Muscle layer of colon (tissue), 2 donors: ENCODE results near the gene OR2A5.
"Not testable (repeated sequence)": the region's sequence is repeated elsewhere in the genome, so short reads cannot be mapped to it uniquely, and the experiment has no call there.

Experiments used
- H3K27ac ChIP-seq: one replicate; pipeline ENCODE4 v1.7.0; 2013; ENCODE audit warnings: low read depth, mild to moderate bottlenecking, low read length, moderate library complexity
- H3K27me3 ChIP-seq, 2 donors: one replicate each; pipeline ENCODE4 v1.7.0; 2013; ENCODE audit warnings: low read length in 2 of 2, mild to moderate bottlenecking in 2 of 2; ENCODE audit not compliant: insufficient read depth in 2 of 2, control insufficient read depth in 1 of 2
- H3K36me3 ChIP-seq: one replicate; pipeline ENCODE4 v1.7.0; 2013; ENCODE audit warnings: mild to moderate bottlenecking, low read length; ENCODE audit not compliant: insufficient read depth
- H3K4me1 ChIP-seq: one replicate; pipeline ENCODE4 v1.7.0; 2013; ENCODE audit warnings: mild to moderate bottlenecking, low read length; ENCODE audit not compliant: insufficient read depth
- H3K4me3 ChIP-seq, 2 donors: one replicate each; pipeline ENCODE4 v1.7.0; 2013; ENCODE audit warnings: low read length in 2 of 2, low read depth in 1 of 2, mild to moderate bottlenecking in 1 of 2, moderate library complexity in 1 of 2
- H3K9ac ChIP-seq: one replicate; pipeline ENCODE4 v1.7.0; 2013; ENCODE audit warnings: low read length
- H3K9me3 ChIP-seq: one replicate; pipeline ENCODE4 v1.7.0; 2013; ENCODE audit warnings: mild to moderate bottlenecking, low read length
- donor health status: abdominal sarcoma.
- donor health status: Adenocarcinoma of cecum.

The OR2A5 gene, protein sequence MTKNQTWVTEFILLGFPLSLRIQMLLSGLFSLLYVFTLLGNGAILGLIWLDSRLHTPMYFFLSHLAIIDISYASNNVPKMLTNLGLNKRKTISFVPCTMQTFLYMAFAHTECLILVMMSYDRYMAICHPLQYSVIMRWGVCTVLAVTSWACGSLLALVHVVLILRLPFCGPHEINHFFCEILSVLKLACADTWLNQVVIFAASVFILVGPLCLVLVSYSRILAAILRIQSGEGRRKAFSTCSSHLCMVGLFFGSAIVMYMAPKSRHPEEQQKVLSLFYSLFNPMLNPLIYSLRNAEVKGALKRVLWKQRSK

GRCh38 chr7:144048648-144049047 is at the start of gene OR2A5:
TSS of gene OR2A5 (plus strand) at chr7:144048948. CDS start at chr7:144050402, 1,454 bp downstream.
- Histone ChIP-seq H3K36me3 (no peaks in the 10 kb centered on the region), H3K4me1 (no peaks in the 10 kb centered on the region), H3K27ac (no peak within 1 kb of the TSS), H3K4me3 (no peak within 1 kb of the TSS), H3K9ac (no peak within 1 kb of the TSS), H3K9me3 (no peaks in the 10 kb centered on the region), H3K27me3 (no peaks in the 10 kb centered on the region)

DNA sequence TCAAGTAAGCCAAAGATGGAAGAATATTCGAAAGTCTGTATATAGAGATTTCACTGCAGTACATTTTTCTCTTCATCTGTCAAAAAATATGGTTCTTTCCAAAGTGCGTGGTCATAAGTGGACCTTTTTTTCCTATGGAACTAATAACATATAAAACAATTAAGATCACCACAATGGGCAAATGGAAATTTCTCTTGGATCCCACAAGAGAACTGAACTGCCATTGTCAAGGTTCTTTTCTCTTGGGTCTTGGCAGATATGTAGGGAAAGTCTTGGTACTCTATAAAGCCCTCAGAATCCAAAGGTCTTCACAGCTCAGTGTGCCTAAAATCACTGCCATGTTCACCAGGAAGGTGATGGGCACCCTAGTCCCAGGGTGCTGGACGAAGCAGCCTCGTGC is 48.7 kb upstream of the OR2A5 start, which contains the start of gene OR6B1:
OR6B1 (plus strand) TSS at position 301 of the 400 bp plus-strand sequence. CDS start 3,677 bp downstream, outside the sequence.
- Histone ChIP-seq H3K9ac (no peak within 1 kb of the TSS), H3K9me3 (no peaks in the 10 kb centered on the region), H3K27me3 (no peaks in the 10 kb centered on the region), H3K4me3 (no peak within 1 kb of the TSS), H3K4me1 (no peaks in the 10 kb centered on the region), H3K36me3 (no peaks in the 10 kb centered on the region), H3K27ac (no peak within 1 kb of the TSS)

DNA sequence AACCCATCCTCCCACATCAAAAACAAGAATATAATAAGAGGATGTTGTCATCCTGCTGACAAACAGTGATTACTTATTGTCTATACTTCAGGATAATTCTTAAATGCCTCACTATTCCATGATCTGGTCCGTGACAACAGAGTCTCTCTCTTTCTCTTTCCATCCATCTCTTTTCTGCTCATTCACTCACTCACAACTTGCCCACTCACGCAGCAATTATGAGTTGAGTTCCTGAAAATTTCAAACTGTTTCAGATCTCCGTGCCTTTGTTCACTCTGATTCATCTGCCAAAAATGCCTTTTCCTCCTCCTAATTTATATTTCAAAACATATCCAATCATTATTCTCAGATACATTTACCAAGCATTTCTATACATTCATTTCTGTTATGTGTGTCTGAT is 47.2 kb upstream of the OR2A5 start:
- Histone ChIP-seq H3K9ac (no peak overlapping the region), H3K36me3 (no peaks in the 10 kb centered on the region), H3K27me3 (no peaks in the 10 kb centered on the region), H3K27ac (no peak overlapping the region), H3K9me3 (no peaks in the 10 kb centered on the region), H3K4me3 (no peak overlapping the region), H3K4me1 (no peaks in the 10 kb centered on the region)

- no peak overlapping the region for H3K9ac ChIP-seq
- no peaks in the 10 kb centered on the region for H3K27me3 ChIP-seq
- no peak overlapping the region for H3K27ac ChIP-seq
- no peaks in the 10 kb centered on the region for H3K4me1 ChIP-seq
- no peaks in the 10 kb centered on the region for H3K9me3 ChIP-seq
- H3K36me3 ChIP-seq, result no peaks in the 10 kb centered on the region
- no peak overlapping the region for H3K4me3 ChIP-seq
These were observed 44.0 kb upstream of the OR2A5 start for GRCh38 chr7:144004703-144005102.

GRCh38 chr7:144006029-144006691 is 42.6 kb upstream of the OR2A5 start:
- H3K9me3 ChIP-seq, result no peaks in the 10 kb centered on the region
- no peak overlapping the region for H3K9ac ChIP-seq
- no peaks in the 10 kb centered on the region for H3K4me1 ChIP-seq
- H3K4me3 ChIP-seq, result no peak overlapping the region
- no peaks in the 10 kb centered on the region for H3K27me3 ChIP-seq
- H3K27ac ChIP-seq, result no peak overlapping the region
- H3K36me3 ChIP-seq, result no peaks in the 10 kb centered on the region

GRCh38 chr7:144006692-144007042 is 42.1 kb upstream of the OR2A5 start:
- no peaks in the 10 kb centered on the region for H3K4me1 ChIP-seq
- no peak overlapping the region for H3K4me3 ChIP-seq

DNA sequence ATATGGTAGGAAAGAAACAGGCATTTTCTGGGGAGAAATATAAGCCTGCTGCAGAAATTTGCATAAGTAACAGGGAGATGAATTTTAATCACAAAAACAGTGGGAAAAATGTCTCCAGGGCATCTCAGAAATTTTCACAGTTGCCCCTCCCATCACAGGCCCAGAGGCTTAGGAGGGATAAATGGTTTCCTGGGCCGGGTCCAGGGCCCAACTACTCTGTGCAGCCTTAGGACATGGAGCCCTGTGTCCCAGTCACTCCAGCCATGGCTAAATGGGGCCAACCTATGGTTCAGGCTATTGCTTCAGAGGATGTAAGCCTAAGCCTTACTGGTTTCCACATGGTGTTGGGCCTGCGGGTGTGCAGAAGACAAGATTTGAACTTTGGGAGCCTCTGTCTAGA is 39.4 kb upstream of the OR2A5 start:
- H3K27ac ChIP-seq, result no peak overlapping the region
- H3K36me3 ChIP-seq, result no peaks in the 10 kb centered on the region
- no peaks in the 10 kb centered on the region for H3K4me1 ChIP-seq
- no peaks in the 10 kb centered on the region for H3K27me3 ChIP-seq
- no peaks in the 10 kb centered on the region for H3K9me3 ChIP-seq
- H3K9ac ChIP-seq, result no peak overlapping the region
- no peak overlapping the region for H3K4me3 ChIP-seq

More at GRCh38 chr7:144006692-144007042, 42.1 kb upstream of the OR2A5 start:
- no peak overlapping the region for H3K27ac ChIP-seq
- no peaks in the 10 kb centered on the region for H3K36me3 ChIP-seq
- no peaks in the 10 kb centered on the region for H3K27me3 ChIP-seq
- no peak overlapping the region for H3K9ac ChIP-seq
- no peaks in the 10 kb centered on the region for H3K9me3 ChIP-seq

DNA sequence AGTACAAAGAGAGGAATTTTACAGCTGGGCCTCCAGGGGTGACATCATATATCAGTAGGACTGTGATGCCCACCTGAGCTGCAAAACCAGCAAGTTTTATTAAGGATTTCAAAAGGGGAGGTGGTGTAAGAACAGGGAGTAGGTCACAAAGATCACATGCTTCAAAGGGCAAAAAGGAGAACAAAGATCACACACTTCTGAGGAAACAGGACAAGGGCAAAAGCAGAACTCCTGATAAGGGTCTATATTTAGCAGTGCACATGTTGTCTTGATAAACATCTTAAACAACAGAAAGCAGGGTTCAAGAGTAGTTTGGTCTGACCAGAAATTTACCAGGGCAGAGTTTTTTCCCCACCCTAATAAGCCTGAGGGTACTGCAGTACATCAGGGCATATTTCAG is 38.7 kb upstream of the OR2A5 start:
- not testable (repeated sequence) for H3K9me3 ChIP-seq, H3K36me3 ChIP-seq, H3K4me3 ChIP-seq, H3K27ac ChIP-seq, H3K4me1 ChIP-seq, H3K9ac ChIP-seq, H3K27me3 ChIP-seq

- not testable (repeated sequence) for H3K36me3 ChIP-seq, H3K4me1 ChIP-seq, H3K27me3 ChIP-seq, H3K9me3 ChIP-seq, H3K4me3 ChIP-seq, H3K27ac ChIP-seq, H3K9ac ChIP-seq
These were observed 37.9 kb upstream of the OR2A5 start for GRCh38 chr7:144010821-144011220.

DNA sequence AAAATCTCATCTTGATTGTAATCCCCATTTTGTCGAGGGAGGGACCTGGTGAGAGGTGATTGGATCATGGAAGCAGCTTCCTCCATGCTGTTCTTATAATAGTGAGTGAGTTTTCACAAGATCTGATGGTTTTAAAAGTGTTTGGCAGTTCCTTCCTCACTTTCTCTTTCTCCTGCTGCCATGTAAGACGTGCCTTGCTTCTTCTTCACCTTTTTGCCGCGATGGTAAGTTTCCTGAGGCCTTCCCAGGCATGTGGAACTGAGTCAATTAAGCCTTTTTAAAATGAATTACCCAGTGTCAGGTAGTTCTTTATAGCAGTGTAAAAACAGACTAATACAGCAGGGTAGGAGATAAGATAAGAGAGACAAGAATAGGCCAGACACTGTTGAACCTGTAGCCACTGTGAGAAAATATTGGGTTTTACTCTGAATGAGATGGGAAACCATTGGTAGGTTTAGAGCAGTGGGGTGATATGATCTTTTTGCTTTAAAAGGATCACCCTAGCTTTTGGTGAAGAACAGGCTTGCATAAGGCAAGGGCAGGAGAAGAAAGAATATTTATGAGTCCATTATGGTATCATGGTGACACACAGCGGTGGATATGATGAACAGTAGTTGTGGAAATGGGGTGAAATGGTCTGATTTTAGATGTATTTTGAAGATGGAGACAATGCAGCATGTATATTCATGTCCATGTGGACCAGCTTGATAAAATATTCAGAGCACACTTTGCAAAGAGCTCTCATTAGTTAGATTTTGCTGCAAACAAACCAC is 37.1 kb upstream of the OR2A5 start:
- H3K4me3 ChIP-seq, result no peak overlapping the region
- no peak overlapping the region for H3K27ac ChIP-seq
- no peaks in the 10 kb centered on the region for H3K36me3 ChIP-seq
- no peaks in the 10 kb centered on the region for H3K27me3 ChIP-seq
- no peaks in the 10 kb centered on the region for H3K9me3 ChIP-seq
- no peak overlapping the region for H3K9ac ChIP-seq
- no peaks in the 10 kb centered on the region for H3K4me1 ChIP-seq

- Histone ChIP-seq H3K27me3 (no peaks in the 10 kb centered on the region), H3K27ac (no peak overlapping the region), H3K9ac (no peak overlapping the region), H3K4me1 (no peaks in the 10 kb centered on the region), H3K4me3 (no peak overlapping the region), H3K36me3 (no peaks in the 10 kb centered on the region), H3K9me3 (no peaks in the 10 kb centered on the region)
These were observed 30.7 kb upstream of the OR2A5 start for GRCh38 chr7:144018065-144018464.
